Endodermal cell (in vitro differentiated cells): ENCODE measurements around the gene BEST2. TPM values are rescaled to one million over a fixed set of nuclear protein-coding genes. Genes with fewer than 3 reads are reported as not detected.

Source experiments
- DNase-seq: peaks from one replicate; pipeline ENCODE4 v3.0.0-alpha.2; 2017
- H3K27ac ChIP-seq: 2 replicates; pipeline ENCODE4 v1.5.1; 2013; ENCODE audit warnings: mild to moderate bottlenecking, low read depth, low read length, moderate library complexity
- H3K27me3 ChIP-seq: 2 replicates; pipeline ENCODE4 v1.6.1; 2013; ENCODE audit warnings: mild to moderate bottlenecking, low read length, moderate library complexity; ENCODE audit not compliant: insufficient read depth, control insufficient read depth, poor library complexity, severe bottlenecking
- H3K36me3 ChIP-seq: 2 replicates; pipeline ENCODE4 v1.7.0; 2013; ENCODE audit warnings: mild to moderate bottlenecking, low read length, moderate library complexity; ENCODE audit not compliant: control insufficient read depth, insufficient read depth
- H3K4me1 ChIP-seq: one replicate; pipeline ENCODE4 v1.7.0; 2013; ENCODE audit warnings: low read length; ENCODE audit not compliant: control insufficient read depth, insufficient read depth
- H3K4me3 ChIP-seq: 2 replicates; pipeline ENCODE4 v1.5.1; 2013; ENCODE audit warnings: mild to moderate bottlenecking, low read length, moderate library complexity
- H3K9ac ChIP-seq: 2 replicates; pipeline ENCODE4 v1.6.1; 2013; ENCODE audit warnings: mild to moderate bottlenecking, low read length, moderate library complexity; ENCODE audit not compliant: poor library complexity, severe bottlenecking; ENCODE audit errors: extremely low read depth
- H3K9me3 ChIP-seq: 2 replicates; pipeline ENCODE4 v1.6.1; 2013; ENCODE audit warnings: mild to moderate bottlenecking, low read length, moderate library complexity; ENCODE audit not compliant: control insufficient read depth
- H3K27ac Mint-ChIP-seq: 2 replicates; pipeline ENCODE4 v1.8.0; 2020; ENCODE audit warnings: mixed read lengths
- H3K27me3 Mint-ChIP-seq: 2 replicates; pipeline ENCODE4 v1.8.0; 2021; ENCODE audit warnings: mild to moderate bottlenecking, mixed read lengths; ENCODE audit not compliant: insufficient read depth
- H3K36me3 Mint-ChIP-seq: 2 replicates; pipeline ENCODE4 v1.8.0; 2020; ENCODE audit warnings: low read depth, mixed read lengths
- H3K4me1 Mint-ChIP-seq: 2 replicates; pipeline ENCODE4 v1.8.0; 2020; ENCODE audit warnings: mixed read lengths
- H3K4me3 Mint-ChIP-seq: 2 replicates; pipeline ENCODE4 v1.8.0; 2020; ENCODE audit warnings: mild to moderate bottlenecking, moderate library complexity, mixed read lengths
- H3K9me3 Mint-ChIP-seq: 2 replicates; pipeline ENCODE4 v1.8.0; 2020; ENCODE audit warnings: mild to moderate bottlenecking, mixed read lengths
- CTCF ChIP-seq: fragments of 200-600 bp; sonication (generic); conservative IDR thresholded peaks from 2 replicates; pipeline ENCODE4 v1.5.0; 2021; ENCODE audit warnings: antibody characterized with exemption, mild to moderate bottlenecking
- WGBS, 2 experiments: methylation state at CpG; one replicate each; pipeline versions ENCODE4 v1.1.5 to v1.1.7; 2013; ENCODE audit warnings: missing lambda C conversion rate in 2 of 2, mixed read lengths in 1 of 2; ENCODE audit not compliant: insufficient coverage in 1 of 2, insufficient read length in 1 of 2; 5-methylcytosine and 5-hydroxymethylcytosine counted together
- microRNA-seq: library from miRNA; unstranded; fragments of <30 nt; microRNA quantifications from one replicate; pipeline ENCODE4 v1.2.0, GENCODE V29; 2020; ENCODE audit warnings: borderline microRNAs expressed
- total RNA-seq, 2 donors: library from RNA; stranded (reverse); fragmentation: NEBNext Ultra II Directional in 1 of 2; extraction: Animal tissue kit (Norgen Biotek cat#: 25700) in 1 of 2; gene quantifications; 2 replicates in 1 of 2; 3 replicates in 1 of 2; pipeline ENCODE4 v1.2.1, GENCODE V29; 2021

The BEST2 gene
- total RNA-seq, 2 donors from 2014 or later, result 0.95 to 1.2 TPM

- H3K36me3 ChIP-seq, result peaks cover 13% of the 10 kb centered on the region
- no peak within 1 kb of the TSS for H3K27ac ChIP-seq
- 0 to 5% methylated on average over 36 to 66 of the region's 66 CpGs for WGBS, 2 experiments
- TF ChIP-seq CTCF, result no peak
- DNase-seq, result peak; percentile 96
- Mint-ChIP-seq H3K36me3 (peaks cover 19% of the 10 kb centered on the region), H3K4me1 (peaks cover 13% of the 10 kb centered on the region), H3K9me3 (no peaks in the 10 kb centered on the region), H3K4me3 (peak within 1 kb of the TSS; percentile 88), H3K27me3 (peaks cover 6% of the 10 kb centered on the region), H3K27ac (peak within 1 kb of the TSS; percentile 95)
- H3K27me3 ChIP-seq, result no peaks in the 10 kb centered on the region
- H3K4me3 ChIP-seq, result peak within 1 kb of the TSS; percentile 90
- no peaks in the 10 kb centered on the region for H3K9me3 ChIP-seq
- H3K4me1 ChIP-seq, result peaks cover 6% of the 10 kb centered on the region
- H3K9ac ChIP-seq, result peak within 1 kb of the TSS; percentile 16
These were observed 54.9 kb downstream of the BEST2 start, which contains the start of gene RNASEH2A for GRCh38 chr19:12806242-12807081. Gene RNASEH2A (plus strand): TSS chr19:12806584. CDS start chr19:12806674, 90 bp downstream.

Small RNA genes within 50 kb of the gene (microRNA-seq; reads per million reads assigned to microRNA genes)
- gene MIR5684, result not detected

Other genes starting within 250 kb of the BEST2 start
- gene ZNF564, start 200.3 kb upstream of the BEST2 start, total RNA-seq, result 10 to 100 TPM; 17.3 to 20.6 TPM
- 10 to 100 TPM; 10.6 to 11.2 TPM for gene ZNF490, start 141.0 kb upstream of the BEST2 start, total RNA-seq
- gene ZNF791, start 140.9 kb upstream of the BEST2 start, total RNA-seq, result 10 to 100 TPM; 23.2 to 32.1 TPM
- 100 to 1,000 TPM; 101 to 113 TPM for gene MAN2B1, start 85.0 kb upstream of the BEST2 start, total RNA-seq
- gene WDR83, start 85.0 kb upstream of the BEST2 start, total RNA-seq, result 10 to 100 TPM; 18.8 to 26.2 TPM
- 10 to 100 TPM; 76.1 to 98.5 TPM for gene DHPS, start 69.9 kb upstream of the BEST2 start, total RNA-seq
- gene GNG14, start 63.8 kb upstream of the BEST2 start, total RNA-seq, result not detected
- 10 to 100 TPM; 12.6 to 14.7 TPM for gene FBXW9, start 55.2 kb upstream of the BEST2 start, total RNA-seq
- gene TNPO2, start 27.9 kb upstream of the BEST2 start, total RNA-seq, result 100 to 1,000 TPM; 106 to 113 TPM
- gene TRIR, start 17.1 kb upstream of the BEST2 start, total RNA-seq, result 100 to 1,000 TPM; 103 to 125 TPM
- 100 to 1,000 TPM in 1 of 2 donors, 10 to 100 TPM in 1; 97.8 to 102 TPM for gene GET3, start 14.3 kb upstream of the BEST2 start, total RNA-seq
- 100 to 1,000 TPM in 1 of 2 donors, 10 to 100 TPM in 1; 82.1 to 103 TPM for gene HOOK2, start 23.8 kb downstream of the BEST2 start, total RNA-seq
- 1 to 10 TPM; 6.7 to 7.2 TPM for gene JUNB, start 39.7 kb downstream of the BEST2 start, total RNA-seq
- gene PRDX2, start 50.0 kb downstream of the BEST2 start, total RNA-seq, result 100 to 1,000 TPM; 429 to 507 TPM
- 10 to 100 TPM; 34.4 to 57.4 TPM for gene THSD8, start 50.3 kb downstream of the BEST2 start, total RNA-seq
- gene RNASEH2A, start 54.8 kb downstream of the BEST2 start, total RNA-seq, result 10 to 100 TPM; 51.0 to 97.1 TPM
- gene RTBDN, start 82.8 kb downstream of the BEST2 start, total RNA-seq, result 1 to 10 TPM in 1 of 2 donors, under 1 TPM in 1; 0.68 to 1.7 TPM
- 10 to 100 TPM in 1 of 2 donors, 1 to 10 TPM in 1; 6.9 to 18.5 TPM for gene MAST1, start 86.7 kb downstream of the BEST2 start, total RNA-seq
- 10 to 100 TPM; 20.8 to 32.3 TPM for gene DNASE2, start 129.7 kb downstream of the BEST2 start, total RNA-seq
- 1 to 10 TPM in 1 of 2 donors, under 1 TPM in 1; 0.91 to 1.0 TPM for gene KLF1, start 135.4 kb downstream of the BEST2 start, total RNA-seq
- 10 to 100 TPM; 58.1 to 62.9 TPM for gene GCDH, start 139.4 kb downstream of the BEST2 start, total RNA-seq
- 1 to 10 TPM; 2.4 to 3.9 TPM for gene SYCE2, start 167.5 kb downstream of the BEST2 start, total RNA-seq
- gene FARSA, start 181.9 kb downstream of the BEST2 start, total RNA-seq, result 10 to 100 TPM; 65.1 to 70.8 TPM
- gene CALR, start 186.8 kb downstream of the BEST2 start, total RNA-seq, result 1,000 to 10,000 TPM in 1 of 2 donors, 100 to 1,000 TPM in 1; 873 to 1,303 TPM
- gene RAD23A, start 194.1 kb downstream of the BEST2 start, total RNA-seq, result 100 to 1,000 TPM in 1 of 2 donors, 10 to 100 TPM in 1; 75.5 to 117 TPM
- 10 to 100 TPM; 31.0 to 34.9 TPM for gene GADD45GIP1, start 205.4 kb downstream of the BEST2 start, total RNA-seq
- under 1 TPM; 0.13 to 0.40 TPM for gene DAND5, start 217.8 kb downstream of the BEST2 start, total RNA-seq
- under 1 TPM; 0.22 to 0.40 TPM for gene NFIX, start 243.7 kb downstream of the BEST2 start, total RNA-seq